NCI-H526 treated with DMSO at 0.1 percent for 48 hours (cell line): ENCODE measurements around the gene TMEM134.

Experiments
- DNase-seq: peaks from one replicate; lab custom pipeline; 2025; lab: John Stamatoyannopoulos, UW

TMEM134 gene

GRCh38 chr11:67500831-67501715 is 32.0 kb upstream of the TMEM134 start:
- DNase-seq, result no peak

- no peak for DNase-seq
Observed at GRCh38 chr11:67500484-67500821, 31.4 kb upstream of the TMEM134 start.

- DNase-seq, result no peak
Observed at GRCh38 chr11:67499808-67500483, 30.9 kb upstream of the TMEM134 start.

- DNase-seq, result no peak
Observed at GRCh38 chr11:67498544-67498972, 29.5 kb upstream of the TMEM134 start.

GRCh38 chr11:67497656-67498291 is 28.7 kb upstream of the TMEM134 start:
- DNase-seq, result no peak

GRCh38 chr11:67496113-67496512 is 27.1 kb upstream of the TMEM134 start:
- DNase-seq, result no peak

GRCh38 chr11:67495234-67496005 is 26.4 kb upstream of the TMEM134 start:
- no peak for DNase-seq

GRCh38 chr11:67494371-67495233 is 25.6 kb upstream of the TMEM134 start:
- DNase-seq, result no peak

GRCh38 chr11:67493548-67494370 is 24.7 kb upstream of the TMEM134 start:
- DNase-seq, result no peak

- DNase-seq, result no peak
Observed at GRCh38 chr11:67492801-67493547, 23.9 kb upstream of the TMEM134 start.

- DNase-seq, result no peak
Observed at GRCh38 chr11:67492069-67492727, 23.1 kb upstream of the TMEM134 start.

GRCh38 chr11:67491276-67492068 is 22.4 kb upstream of the TMEM134 start:
- no peak for DNase-seq

- no peak for DNase-seq
Observed at GRCh38 chr11:67490727-67491065, 21.6 kb upstream of the TMEM134 start.

GRCh38 chr11:67489885-67490726 is 21.1 kb upstream of the TMEM134 start:
- no peak for DNase-seq

GRCh38 chr11:67489203-67489884 is 20.3 kb upstream of the TMEM134 start:
- DNase-seq, result no peak

- DNase-seq, result no peak
Observed at GRCh38 chr11:67486481-67487195, 17.6 kb upstream of the TMEM134 start.
